Measurements from ENCODE around the gene KIF2A. TPM values are rescaled to one million over a fixed set of nuclear protein-coding genes. Genes with fewer than 3 reads are reported as not detected.
A peak's percentile ranks its signal among the peaks of the same experiment; 100 is the strongest.

Gene KIF2A
- total and polyA plus RNA-seq, 9 of the 15 experiments (the other 6 are each of a cell fraction or from before 2014, with no cell fraction given) = 42.6 to 126 (median 77.6) TPM

DNA sequence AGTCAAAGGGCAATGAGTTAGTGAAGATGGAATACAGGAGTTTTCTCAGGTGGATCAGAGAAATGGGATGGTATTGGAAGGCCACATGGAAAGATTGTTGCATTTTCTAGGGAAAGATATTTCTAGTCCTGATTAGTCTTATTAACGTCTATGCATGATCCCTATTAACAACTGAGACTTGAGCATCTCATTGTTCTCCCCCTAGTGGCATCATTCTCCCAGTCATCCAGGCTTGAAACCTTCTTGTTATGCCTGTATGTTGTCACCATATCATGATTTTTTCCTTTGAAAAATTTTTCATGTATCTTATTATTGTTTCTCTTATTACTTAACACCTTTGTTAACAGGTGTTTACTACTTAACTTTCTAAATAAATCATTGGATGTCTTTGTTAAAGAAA lies 34.4 kb downstream of the KIF2A start (continued):
- no peak for TF ChIP-seq PRDM10 (IDR thresholded peaks at IDR 0.05; ENCODE audit: partially characterized antibody)
- no peak for TF ChIP-seq ZNF311 (CRISPR knock-in tag; IDR thresholded peaks at IDR 0.05)
- TF ChIP-seq ESRRB (CRISPR knock-in tag; IDR thresholded peaks at IDR 0.05; ENCODE audit: borderline replicate concordance) = no peak
- TF ChIP-seq KLF13 (tag; IDR thresholded peaks at IDR 0.05; ENCODE audit: borderline replicate concordance, low read depth) = no peak
- 0 out of 2 replicates have a peak, but pooled peaks have one; percentile 17 for TF ChIP-seq THRAP3 (IDR thresholded peaks at IDR 0.05; ENCODE audit: borderline replicate concordance)
- peak in 1 of 2 experiments; percentile 48; a peak in 3 of 4 replicates for TF ChIP-seq RAD21 (CRISPR knock-in tag; conservative IDR thresholded peaks at IDR 0.05 in 1 of 2, IDR thresholded peaks at IDR 0.05 in 1 of 2)
- TF ChIP-seq, protein P1, sequence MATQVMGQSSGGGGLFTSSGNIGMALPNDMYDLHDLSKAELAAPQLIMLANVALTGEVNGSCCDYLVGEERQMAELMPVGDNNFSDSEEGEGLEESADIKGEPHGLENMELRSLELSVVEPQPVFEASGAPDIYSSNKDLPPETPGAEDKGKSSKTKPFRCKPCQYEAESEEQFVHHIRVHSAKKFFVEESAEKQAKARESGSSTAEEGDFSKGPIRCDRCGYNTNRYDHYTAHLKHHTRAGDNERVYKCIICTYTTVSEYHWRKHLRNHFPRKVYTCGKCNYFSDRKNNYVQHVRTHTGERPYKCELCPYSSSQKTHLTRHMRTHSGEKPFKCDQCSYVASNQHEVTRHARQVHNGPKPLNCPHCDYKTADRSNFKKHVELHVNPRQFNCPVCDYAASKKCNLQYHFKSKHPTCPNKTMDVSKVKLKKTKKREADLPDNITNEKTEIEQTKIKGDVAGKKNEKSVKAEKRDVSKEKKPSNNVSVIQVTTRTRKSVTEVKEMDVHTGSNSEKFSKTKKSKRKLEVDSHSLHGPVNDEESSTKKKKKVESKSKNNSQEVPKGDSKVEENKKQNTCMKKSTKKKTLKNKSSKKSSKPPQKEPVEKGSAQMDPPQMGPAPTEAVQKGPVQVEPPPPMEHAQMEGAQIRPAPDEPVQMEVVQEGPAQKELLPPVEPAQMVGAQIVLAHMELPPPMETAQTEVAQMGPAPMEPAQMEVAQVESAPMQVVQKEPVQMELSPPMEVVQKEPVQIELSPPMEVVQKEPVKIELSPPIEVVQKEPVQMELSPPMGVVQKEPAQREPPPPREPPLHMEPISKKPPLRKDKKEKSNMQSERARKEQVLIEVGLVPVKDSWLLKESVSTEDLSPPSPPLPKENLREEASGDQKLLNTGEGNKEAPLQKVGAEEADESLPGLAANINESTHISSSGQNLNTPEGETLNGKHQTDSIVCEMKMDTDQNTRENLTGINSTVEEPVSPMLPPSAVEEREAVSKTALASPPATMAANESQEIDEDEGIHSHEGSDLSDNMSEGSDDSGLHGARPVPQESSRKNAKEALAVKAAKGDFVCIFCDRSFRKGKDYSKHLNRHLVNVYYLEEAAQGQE (IDR thresholded peaks at IDR 0.05; ENCODE audit: borderline replicate concordance) = peak; percentile 12; the same call in 1 of the 2 replicates
- TF ChIP-seq, protein P1 (CRISPR knock-in tag; IDR thresholded peaks at IDR 0.05; ENCODE audit: low read depth) = no peak
- TF ChIP-seq PCBP2 (IDR thresholded peaks at IDR 0.05; ENCODE audit: low read depth, low read length, poor library complexity, severe bottlenecking) = no peak
- TF ChIP-seq, protein P2, sequence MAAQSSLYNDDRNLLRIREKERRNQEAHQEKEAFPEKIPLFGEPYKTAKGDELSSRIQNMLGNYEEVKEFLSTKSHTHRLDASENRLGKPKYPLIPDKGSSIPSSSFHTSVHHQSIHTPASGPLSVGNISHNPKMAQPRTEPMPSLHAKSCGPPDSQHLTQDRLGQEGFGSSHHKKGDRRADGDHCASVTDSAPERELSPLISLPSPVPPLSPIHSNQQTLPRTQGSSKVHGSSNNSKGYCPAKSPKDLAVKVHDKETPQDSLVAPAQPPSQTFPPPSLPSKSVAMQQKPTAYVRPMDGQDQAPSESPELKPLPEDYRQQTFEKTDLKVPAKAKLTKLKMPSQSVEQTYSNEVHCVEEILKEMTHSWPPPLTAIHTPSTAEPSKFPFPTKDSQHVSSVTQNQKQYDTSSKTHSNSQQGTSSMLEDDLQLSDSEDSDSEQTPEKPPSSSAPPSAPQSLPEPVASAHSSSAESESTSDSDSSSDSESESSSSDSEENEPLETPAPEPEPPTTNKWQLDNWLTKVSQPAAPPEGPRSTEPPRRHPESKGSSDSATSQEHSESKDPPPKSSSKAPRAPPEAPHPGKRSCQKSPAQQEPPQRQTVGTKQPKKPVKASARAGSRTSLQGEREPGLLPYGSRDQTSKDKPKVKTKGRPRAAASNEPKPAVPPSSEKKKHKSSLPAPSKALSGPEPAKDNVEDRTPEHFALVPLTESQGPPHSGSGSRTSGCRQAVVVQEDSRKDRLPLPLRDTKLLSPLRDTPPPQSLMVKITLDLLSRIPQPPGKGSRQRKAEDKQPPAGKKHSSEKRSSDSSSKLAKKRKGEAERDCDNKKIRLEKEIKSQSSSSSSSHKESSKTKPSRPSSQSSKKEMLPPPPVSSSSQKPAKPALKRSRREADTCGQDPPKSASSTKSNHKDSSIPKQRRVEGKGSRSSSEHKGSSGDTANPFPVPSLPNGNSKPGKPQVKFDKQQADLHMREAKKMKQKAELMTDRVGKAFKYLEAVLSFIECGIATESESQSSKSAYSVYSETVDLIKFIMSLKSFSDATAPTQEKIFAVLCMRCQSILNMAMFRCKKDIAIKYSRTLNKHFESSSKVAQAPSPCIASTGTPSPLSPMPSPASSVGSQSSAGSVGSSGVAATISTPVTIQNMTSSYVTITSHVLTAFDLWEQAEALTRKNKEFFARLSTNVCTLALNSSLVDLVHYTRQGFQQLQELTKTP (IDR thresholded peaks at IDR 0.05; ENCODE audit: low read depth in 1 of 2, partially characterized antibody in 2 of 2) = no peak
- no peak for TF ChIP-seq ERF (CRISPR knock-in tag; IDR thresholded peaks at IDR 0.05)
